Hematopoietic multipotent progenitor cell treated with erythropoietin and hydrocortisone succinate and interleukin-3 and kit ligand, for 8 days (in vitro differentiated cells): ENCODE results near the gene ETV3.

ENCODE experiments used
- DNase-seq: peaks from one replicate; pipeline ENCODE4 v3.0.0-alpha.2; 2015

The ETV3 gene

DNA sequence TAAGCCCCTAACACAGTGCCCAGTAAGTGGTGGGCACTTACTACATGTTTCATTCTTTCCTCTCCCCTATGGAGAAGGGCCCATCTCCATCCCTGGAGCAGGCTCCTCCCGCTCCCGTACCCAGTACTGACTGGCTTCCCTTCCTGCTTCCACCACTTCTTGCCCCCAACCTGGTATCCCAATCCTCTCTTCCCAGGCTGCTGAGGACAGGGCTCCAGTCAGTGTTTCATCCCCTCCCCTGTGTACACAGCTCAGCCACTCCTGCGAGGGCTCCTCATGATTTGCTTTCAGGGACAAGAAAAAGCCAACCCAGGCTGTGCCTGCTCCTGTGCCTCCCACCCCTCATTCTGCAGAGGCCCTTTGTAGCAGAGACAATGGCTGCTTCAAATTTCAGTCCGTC is 20.8 kb upstream of the ETV3 start:
- DNase-seq = no peak

DNA sequence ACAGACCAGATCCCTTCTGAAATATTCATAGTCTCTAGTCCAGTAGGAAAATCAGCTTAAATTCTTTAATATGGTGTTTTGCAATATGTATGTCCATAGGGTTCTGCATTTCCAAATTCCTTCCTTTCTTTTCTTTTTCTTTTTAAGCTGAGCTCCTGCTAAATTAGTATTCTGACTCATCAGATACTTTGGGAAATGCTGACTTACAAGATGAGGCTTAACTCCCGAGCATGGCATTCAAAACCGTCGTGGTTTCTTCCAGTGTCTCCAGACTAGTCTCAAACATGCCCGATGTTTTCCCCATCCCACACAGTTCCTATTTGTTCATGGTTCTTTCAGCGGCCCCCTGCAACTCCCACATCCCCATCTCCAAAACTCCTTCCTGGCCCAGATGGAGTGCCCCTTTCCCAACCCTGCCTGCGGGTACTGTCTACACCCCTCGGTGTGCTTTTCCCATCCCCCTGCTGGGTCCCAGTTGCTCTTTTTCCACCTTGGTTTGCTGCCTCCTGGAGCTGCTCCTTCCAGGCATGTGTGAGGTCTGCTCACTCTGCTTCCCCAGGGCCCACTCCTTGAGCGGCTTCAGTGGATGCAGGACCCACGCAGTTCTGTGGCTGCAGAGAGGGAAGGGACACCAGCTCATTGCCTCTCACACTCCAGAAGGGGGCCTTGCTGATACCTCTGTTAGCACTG is 19.5 kb upstream of the ETV3 start:
- DNase-seq = no peak

DNA sequence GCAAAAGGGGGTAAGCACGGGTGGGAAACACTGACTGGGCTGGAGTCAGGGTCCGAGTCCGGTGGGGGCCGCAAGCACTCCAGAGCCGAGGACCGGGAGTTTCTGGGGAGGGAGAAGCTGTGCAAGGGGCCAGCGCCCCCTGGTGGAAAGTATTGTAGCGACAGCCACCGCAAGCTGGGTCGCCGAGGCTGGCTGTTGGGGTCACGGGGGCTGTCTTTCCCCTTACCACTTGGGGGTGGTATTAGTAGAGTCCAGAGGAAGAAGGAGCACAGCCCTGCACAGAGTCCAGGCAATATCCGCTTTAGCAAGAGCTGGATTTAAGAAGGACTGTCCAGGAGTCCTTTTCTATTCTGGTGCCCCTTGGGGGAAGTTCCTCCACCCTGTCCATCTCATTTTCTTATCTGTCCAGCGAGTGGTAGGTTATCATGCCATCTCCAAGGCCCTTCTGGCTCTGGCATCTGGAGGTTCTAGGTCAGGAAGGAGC is 17.9 kb upstream of the ETV3 start:
- DNase-seq = peak; percentile 70

DNA sequence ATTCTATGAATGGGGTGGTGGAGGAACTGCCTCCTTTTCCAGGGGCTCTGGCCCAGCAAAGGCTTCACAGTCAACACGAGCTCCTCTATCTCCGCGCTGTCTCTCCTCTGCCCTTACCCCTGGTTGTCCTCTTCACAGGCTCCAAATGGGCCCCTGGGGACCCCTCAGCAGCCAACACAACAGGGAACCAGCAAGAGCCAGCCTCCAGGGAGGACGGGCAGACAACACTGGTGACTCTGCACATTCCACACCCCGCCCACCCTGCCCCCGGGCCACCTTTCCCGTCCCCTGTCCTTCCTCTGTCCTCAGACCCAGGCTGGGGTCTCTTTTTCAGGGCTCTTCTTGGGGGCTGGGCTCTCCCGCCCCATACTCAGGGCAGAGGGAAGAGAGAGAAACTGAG is 17.5 kb upstream of the ETV3 start:
- DNase-seq = no peak

DNA sequence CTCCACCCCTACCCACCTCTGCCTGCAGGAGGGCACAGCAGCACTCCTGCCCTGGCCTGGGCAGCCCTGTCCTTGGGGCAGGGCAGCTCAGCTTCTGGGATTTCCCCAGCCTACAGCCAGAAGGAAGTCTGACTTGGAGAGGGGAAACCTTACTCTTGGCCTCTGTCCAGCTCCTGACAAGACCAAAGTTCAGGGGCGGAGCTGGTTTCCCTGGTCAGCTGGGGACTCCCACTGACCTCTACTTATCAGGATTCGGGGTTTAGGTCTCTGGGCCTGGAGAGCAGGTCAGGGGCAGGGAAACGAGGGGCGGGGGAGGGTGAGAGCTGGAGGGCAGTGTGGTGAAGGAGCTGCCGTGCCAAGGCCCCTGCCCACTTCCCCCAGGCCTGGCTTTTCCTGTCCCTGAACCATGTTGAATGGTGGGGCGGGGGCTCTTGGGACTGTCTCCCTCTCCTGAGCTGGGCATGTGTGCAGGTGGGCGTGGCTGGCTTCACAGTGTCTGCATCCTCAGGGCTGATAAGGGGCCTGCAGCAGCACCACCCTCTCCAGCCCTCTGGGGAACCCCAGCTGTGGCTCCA is 16.8 kb upstream of the ETV3 start:
- DNase-seq = peak; percentile 86

DNA sequence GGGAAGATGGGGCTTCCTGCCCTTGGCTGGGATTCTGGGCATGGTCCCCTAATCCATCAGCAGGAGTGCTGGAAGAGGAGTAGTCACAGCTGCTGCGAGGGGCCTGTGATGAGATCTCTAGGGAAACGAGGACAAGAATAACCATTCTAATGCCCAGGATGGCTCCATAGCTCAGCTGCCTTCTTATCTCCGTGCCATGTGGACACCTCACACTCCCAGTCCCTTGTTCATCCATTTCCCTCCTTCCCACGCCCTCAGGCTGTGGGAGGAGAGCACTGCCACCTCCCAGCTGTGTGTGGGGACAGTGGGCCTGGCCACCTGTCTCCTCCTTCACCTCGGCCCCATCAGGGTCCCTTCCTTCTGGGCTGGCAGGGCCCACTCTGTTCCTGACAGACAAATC is 16.1 kb upstream of the ETV3 start:
- peak; percentile 38 for DNase-seq

DNA sequence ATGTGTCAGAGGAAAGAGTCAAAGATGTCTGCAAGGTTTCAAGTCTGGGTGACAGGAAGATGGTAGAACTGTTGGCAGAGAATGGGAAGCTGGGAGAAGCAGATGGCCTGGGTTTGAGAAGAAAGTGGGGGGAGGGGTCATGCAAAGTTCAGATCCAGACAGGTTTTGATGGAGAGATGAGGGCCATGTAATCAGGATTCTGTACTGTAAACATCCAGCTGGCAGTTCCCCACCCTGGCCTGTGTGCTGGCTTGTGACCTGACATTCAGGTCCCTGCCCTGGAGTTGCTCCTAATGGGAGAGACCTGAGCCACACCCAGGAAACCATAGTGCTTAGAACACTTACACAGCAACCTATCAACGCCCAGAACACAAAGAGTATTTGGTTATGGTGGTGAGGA is 15.6 kb upstream of the ETV3 start:
- no peak for DNase-seq

DNA sequence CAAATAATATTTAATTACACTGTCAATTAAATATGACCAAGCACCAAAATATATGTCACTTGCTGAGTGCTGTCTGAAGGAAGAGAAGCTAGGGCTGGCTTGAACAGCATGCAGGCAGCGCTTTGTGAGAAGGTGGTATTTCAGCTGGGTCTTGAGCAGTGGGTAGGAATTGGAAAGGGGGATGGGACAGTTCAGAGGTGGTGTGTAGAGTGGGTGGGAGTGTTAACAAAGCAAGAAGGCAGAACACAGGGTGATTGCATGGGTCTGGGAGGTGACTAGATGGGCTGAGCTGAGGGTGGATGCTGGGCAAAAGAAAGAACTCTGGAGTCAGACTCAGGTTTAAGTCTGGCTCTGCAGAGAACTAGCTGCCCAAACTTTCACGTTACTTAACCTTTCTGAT is 14.3 kb upstream of the ETV3 start:
- no peak for DNase-seq

DNA sequence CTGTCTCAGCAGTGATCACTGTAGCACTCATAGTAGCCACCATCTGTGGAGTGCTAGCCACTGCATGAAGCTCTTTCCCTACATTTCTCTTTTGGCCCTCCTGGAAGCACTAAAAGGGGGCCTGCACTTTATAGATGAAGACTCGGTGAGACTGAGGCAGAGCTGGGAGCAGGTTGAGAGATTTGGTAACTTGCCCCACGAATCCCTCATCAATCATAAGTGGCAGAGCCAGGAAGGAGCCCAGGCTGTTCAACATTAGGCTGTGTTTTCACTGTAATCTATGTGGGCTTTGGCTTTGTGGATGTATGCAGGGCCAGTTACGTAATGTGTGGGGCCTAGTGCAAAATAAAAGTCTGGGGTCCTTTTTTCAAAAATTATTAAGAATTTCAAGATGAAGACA is 13.3 kb upstream of the ETV3 start:
- no peak for DNase-seq

DNA sequence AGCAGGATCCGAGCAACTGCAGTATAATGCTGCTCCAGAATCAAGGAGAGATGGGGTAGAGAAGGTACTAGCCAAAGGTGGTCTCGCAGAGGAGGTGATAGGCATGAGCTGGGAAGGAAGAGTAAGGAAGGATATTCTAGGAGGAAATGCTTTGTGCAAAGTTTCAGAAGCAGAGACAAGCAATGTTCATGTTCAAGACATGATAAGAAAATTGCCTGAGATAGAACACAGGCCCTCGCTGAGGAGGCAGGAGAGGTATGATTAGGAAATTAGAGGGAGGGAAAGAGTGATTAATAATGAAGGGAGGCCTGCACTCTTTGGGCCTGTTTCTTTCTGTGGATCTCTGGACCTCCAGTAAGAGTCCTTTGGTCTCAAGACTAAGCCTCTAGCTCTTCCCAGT is 12.9 kb upstream of the ETV3 start:
- peak; percentile 72 for DNase-seq

DNA sequence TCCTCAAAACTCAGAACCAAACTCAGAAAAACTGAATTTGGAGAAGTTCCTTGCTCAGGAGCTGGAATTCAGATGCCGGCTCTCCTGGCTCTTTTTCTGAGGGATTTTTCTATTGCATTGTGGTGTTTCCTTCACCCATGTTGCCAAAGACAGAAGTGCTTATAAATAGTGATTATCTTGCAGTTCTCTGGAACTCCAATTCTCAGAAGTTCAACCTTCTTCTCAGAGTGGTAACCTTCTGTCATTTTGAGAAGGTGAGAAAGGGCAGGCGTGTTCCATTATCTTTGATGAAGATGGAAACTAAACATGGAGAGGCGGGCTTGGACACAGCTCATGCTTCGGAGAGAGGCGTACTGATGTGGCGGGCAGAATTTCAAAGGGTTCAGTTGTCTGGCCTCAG is 12.4 kb upstream of the ETV3 start:
- peak; percentile 39 for DNase-seq

DNA sequence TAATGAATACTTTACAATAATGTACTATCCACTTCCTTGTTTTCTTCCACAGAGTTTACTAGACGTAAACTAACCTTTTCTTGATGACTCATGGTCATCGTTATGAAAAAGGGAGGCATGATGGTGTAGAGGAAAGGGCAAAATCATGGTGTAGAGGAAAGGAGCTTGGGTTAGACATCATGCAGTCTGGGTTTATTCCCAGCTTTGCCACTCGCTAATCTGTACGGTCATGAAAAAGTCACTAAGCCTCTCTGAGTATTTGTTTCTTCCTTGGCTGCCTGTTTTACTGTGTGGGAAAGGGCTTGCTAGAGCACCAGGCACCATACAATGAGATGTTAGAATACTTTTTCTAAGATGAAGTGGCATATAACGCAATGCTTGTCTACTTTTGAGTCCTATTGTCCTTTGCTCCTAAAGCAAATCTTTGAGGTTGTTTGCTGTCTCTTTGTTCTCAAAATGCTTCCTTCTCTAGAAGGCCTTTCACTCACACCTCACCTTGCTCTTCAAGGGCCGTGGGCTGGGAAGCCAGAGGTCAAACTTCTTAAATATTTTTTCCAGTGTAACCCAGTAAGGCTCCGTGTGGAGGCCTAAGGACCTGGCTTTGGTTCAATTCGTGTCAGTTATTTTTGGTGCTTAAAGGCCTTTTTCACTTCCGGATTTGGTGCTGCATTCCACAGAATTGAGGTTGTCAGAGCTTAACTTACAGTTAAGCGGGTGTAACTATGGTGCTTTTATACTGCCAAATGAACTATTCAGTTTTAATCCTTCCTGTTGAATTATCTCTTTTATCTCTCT is 9.9 kb upstream of the ETV3 start:
- DNase-seq = no peak

DNA sequence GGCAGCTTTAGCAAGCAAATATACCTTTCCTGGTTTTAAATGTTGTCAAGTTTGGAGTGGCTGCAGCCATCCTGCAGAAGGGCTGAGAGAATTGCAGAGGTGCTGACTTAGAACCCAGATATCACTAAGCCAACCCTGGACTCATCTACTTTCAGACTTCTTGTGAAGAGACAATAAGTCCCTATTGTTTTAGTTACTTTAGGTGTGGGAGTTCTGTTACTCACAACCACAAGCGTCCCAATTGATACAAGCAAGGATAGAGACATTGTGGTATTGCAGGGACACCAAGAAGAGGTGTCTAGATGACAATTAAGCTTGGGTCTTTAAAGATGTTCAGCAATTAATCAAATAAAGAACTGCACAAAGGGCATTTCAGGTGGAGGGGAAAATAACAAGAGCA is 8.8 kb upstream of the ETV3 start:
- DNase-seq = no peak

DNA sequence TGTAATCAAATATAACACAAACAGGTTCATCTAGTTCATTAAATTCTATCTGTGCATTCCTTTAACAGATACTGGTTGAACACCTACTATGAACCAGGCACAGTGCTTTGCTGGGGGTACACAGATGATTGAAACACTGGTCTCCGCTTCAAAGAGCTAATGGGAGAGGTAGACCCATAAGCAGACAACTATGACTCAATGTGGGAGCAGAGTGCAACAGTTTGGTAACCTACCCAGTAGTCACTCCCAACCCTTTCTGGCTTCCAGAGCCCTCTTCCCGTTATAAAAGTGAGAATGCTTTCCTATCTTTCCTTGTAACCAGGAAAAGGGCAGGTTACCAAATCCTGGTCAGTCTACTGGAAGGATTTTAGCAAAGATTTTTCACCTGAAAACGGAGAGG is 8.0 kb upstream of the ETV3 start:
- DNase-seq = no peak

DNA sequence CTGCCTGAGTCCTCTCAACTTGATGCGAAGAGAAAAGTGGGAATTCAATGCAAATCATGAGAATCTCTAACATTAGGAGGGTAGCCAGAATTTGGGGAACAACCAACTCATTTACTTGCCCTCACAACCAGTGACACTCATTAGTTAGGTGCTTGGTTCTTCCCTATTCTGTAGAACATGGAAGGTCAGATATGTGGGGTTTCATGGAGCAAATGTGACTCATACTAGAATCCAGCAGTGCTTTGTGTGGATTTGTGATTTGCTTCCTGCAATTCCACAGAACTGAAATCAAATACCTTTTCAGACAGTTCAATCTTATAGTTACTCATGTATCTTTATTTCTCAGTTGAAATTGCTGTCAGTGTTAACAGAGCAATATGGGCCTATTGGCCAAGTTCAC is 6.9 kb upstream of the ETV3 start:
- DNase-seq = no peak

DNA sequence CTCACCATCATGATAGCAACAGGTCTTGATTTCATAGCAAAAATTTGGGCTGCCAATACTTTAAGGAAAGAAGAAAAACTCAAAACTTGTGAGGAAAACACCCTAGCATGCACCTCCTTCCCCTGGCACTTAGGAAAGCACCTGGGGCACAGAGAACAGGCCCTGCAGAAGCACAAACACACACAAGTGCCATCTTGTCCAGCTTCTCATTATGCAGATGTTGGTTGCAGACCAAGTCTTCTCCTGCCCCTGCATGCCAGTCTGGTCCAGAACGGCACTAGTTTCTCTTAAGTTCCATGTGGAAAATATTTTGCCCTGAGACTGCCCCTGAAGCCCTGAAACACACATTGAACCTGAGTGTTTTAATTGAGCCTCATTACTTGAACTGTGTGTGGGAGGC is 6.3 kb upstream of the ETV3 start:
- DNase-seq = no peak

DNA sequence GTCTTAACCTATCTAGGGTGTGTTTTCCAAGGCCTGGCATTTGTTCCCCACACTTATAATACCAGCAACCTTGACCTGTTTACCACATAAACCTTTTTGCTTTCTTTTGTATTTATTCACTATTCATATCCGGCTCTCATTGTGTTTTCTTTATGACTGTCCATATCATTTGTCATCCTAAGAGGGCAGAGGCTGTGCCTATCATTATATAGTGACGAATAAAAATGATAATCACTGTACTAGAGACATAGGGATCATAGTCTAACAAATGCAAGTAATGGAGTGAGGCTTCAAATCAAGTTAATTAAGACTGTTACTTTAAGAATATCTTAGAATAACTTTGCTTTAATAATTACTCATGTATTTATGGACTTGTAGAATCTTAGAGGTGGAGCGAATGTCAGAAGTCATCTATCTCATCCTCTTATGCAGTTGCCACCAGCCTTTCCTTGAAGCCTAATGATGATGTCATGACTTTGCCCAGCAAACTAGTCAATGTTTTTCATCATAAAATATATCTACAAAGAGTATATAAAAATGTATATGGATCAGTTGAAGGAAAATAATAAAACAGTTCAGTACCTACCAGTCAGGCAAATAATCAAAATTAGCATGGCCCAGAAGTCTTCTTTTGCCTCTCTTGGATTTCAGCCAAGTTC is 4.7 kb upstream of the ETV3 start:
- no peak for DNase-seq

DNA sequence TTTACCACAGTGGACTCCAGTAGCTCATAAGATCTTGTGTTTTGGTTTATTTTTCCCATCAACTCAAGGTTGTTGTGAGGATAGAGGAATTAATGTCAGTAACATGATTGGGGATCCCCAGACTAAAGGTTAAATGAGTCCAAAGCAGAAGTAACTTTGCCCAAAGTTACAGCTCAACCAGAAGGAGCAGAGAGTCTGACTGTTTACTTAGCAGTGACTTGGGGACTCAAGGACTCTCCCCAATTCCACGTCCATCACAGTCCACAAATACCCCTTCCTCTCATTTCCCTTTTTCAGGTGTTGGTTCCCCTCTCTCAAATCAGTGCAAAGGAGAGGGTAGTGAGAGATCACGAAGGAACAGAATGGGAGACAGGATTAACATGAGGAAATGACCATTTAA is 4.0 kb upstream of the ETV3 start:
- no peak for DNase-seq

DNA sequence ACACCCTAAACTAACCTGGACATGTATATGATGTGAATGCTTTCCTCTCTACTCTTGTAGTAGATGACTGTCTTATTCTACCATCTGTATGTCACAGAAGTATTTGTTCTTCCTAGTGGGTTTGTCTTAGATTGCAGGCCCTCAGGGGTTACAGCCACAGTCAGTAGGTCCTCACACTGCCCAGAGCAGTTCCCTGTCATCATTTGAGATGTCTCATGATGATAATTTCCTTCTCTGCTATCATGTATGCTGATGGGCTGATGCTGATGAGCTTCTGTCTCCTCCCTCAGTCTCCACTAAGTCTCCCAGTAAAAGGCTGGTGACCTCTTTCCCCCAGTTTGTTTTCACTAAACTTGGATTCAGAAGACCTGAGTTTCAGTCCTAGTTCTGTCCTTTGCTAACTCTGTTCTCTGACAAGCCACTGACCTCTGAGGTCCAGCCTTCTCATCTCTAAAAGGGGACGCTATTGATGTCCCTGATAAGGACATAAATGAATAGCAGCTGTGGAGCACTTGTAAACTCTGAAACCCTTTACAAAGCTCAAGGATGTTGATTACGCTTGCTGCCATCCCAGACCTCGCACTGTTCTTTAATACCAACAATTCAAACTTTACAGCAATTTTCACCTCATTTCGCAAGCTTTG is 3.1 kb upstream of the ETV3 start:
- DNase-seq = no peak

DNA sequence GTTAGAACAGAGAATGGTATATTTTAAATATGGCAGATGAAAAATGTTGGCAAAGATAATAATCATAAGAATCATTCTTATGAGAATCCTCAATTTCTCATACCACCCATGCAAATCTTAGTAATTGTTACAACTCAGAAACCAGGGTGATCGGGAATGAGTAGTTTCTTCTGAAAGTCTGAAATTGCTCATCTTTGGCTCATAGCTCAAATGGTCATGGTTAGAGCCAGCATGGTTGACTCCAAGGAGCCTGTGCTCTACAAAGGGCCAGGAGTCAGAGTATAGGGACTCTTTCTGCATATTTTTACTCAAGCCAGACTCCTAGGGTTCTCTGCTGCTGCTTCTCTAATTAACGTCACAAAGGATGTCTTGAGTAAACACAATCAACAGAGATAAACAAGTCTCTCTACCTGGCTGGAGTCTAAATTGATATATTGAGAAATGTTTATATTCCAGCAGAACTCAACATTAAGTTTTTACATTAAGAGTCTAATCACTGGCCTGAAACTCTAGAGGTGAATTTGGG is 1.9 kb upstream of the ETV3 start:
- DNase-seq = no peak

DNA sequence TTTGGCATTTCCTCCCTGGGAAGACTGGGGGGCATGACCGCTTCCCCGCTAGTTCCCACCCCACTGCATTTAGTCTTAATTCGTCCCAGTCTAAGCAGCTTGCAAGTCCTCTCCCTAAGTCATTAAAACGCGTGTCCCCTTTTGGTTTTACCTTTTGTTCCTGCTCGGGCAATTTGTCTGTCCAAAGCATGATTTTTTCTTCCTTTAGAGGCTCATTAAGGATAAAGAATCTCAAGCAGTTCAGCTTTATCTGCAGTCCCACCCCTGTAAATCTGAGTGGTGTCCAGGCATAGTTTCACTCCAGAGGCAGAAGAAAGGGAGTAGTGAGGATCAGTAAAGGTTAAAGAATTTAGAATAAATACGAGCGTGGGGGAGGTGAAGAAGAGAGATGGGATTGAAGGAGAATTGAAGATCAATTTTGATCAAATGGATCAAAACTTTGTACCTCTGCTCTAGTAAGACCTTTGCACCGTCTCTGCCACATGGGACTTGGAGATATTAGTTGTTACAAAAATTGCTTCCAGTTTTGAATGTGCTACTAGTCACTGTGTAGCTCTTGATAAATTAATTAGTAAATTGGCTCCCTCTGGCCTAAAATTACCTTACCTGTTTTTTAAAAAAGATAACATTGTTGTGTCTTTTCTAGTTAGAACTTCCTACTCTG is 989 bp upstream of the ETV3 start:
- DNase-seq = peak; percentile 12
